Activated CD4-positive, alpha-beta memory T cell treated with anti-CD3 and anti-CD28 coated beads for 36 hours (primary cell): ENCODE measurements around the gene FBXL4. TPM values are rescaled to one million over a fixed set of nuclear protein-coding genes. Genes with fewer than 3 reads are reported as not detected.
"Not testable (repeated sequence)": the region's sequence is repeated elsewhere in the genome, so short reads cannot be mapped to it uniquely, and the experiment has no call there.

Experiments
- CTCF ChIA-PET: fragments of 350-600 bp; sonication (Branson Sonifier 250); formaldehyde crosslinking; loops from one replicate; lab custom pipeline; 2021; ENCODE audit warnings: antibody characterized with exemption, inconsistent platforms; lab: Charles Lee
- POLR2A ChIA-PET: fragments of 350-600 bp; sonication (Branson Sonifier 250); formaldehyde crosslinking; loops from one replicate; lab custom pipeline; 2021; ENCODE audit warnings: antibody characterized with exemption; lab: Charles Lee
- DNase-seq: peaks from one replicate; pipeline ENCODE4 v3.0.0-alpha.2; 2020
- H3K27ac Mint-ChIP-seq: one replicate; pipeline ENCODE4 v1.8.0; 2021; ENCODE audit warnings: mixed read lengths
- H3K27me3 Mint-ChIP-seq: one replicate; pipeline ENCODE4 v1.8.0; 2021; ENCODE audit warnings: mixed read lengths
- H3K36me3 Mint-ChIP-seq: one replicate; pipeline ENCODE4 v1.8.0; 2021; ENCODE audit warnings: mixed read lengths
- H3K4me1 Mint-ChIP-seq: one replicate; pipeline ENCODE4 v1.8.0; 2021; ENCODE audit warnings: low read depth, mixed read lengths
- H3K4me3 Mint-ChIP-seq: one replicate; pipeline ENCODE4 v1.8.0; 2021; ENCODE audit warnings: mild to moderate bottlenecking, mixed read lengths
- H3K9me3 Mint-ChIP-seq: one replicate; pipeline ENCODE4 v1.8.0; 2021; ENCODE audit warnings: mixed read lengths
- intact Hi-C: fragments of 100-400 bp; cut with micrococcal nuclease; formaldehyde crosslinking; loops from one replicate; pipeline ENCODE4 v1.15.1; 2023
- total RNA-seq, 2 experiments: library from RNA; stranded (reverse); gene quantifications; one replicate each; pipeline ENCODE4 v1.2.3, GENCODE V29; 2021

The FBXL4 gene
- total RNA-seq, 2 experiments from 2014 or later, result 13.8 TPM

GRCh38 chr6:98909236-98909635, 38.5 kb downstream of the FBXL4 start:
- peaks cover 71% of the 10 kb centered on the region for H3K36me3 Mint-ChIP-seq
- H3K9me3 Mint-ChIP-seq, result peaks cover 26% of the 10 kb centered on the region
- no peak for DNase-seq
- H3K4me1 Mint-ChIP-seq, result no peaks in the 10 kb centered on the region
- no peak overlapping the region for H3K4me3 Mint-ChIP-seq
- POLR2A ChIA-PET, result no interaction called here
- intact Hi-C loops, result no loop called here
- CTCF ChIA-PET, result interaction anchor here (0.6 kb wide), 1 partner anchor 15 kb away, joined by 3 read pairs; no protein-coding TSS in a partner anchor
- H3K27me3 Mint-ChIP-seq, result no peaks in the 10 kb centered on the region
- no peak overlapping the region for H3K27ac Mint-ChIP-seq

- not testable (repeated sequence) for H3K27ac Mint-ChIP-seq
- peaks cover 65% of the 10 kb centered on the region for H3K36me3 Mint-ChIP-seq
These were observed 41.4 kb downstream of the FBXL4 start for GRCh38 chr6:98906342-98906741.

GRCh38 chr6:98905759-98906158, 42.0 kb downstream of the FBXL4 start:
- no peak overlapping the region for H3K4me3 Mint-ChIP-seq
- peaks cover 9% of the 10 kb centered on the region for H3K9me3 Mint-ChIP-seq
- no peak overlapping the region for H3K27ac Mint-ChIP-seq
- CTCF ChIA-PET, result no interaction called here
- intact Hi-C loops, result no loop called here
- POLR2A ChIA-PET, result no interaction called here
- no peak for DNase-seq
- H3K36me3 Mint-ChIP-seq, result peaks cover 69% of the 10 kb centered on the region
- no peaks in the 10 kb centered on the region for H3K4me1 Mint-ChIP-seq
- H3K27me3 Mint-ChIP-seq, result no peaks in the 10 kb centered on the region

More at GRCh38 chr6:98906342-98906741, 41.4 kb downstream of the FBXL4 start:
- H3K27me3 Mint-ChIP-seq, H3K4me3 Mint-ChIP-seq, CTCF ChIA-PET, POLR2A ChIA-PET, intact Hi-C loops, DNase-seq, H3K9me3 Mint-ChIP-seq, H3K4me1 Mint-ChIP-seq: not testable (repeated sequence)

GRCh38 chr6:98904096-98904495, 43.6 kb downstream of the FBXL4 start:
- no peak overlapping the region for H3K27ac Mint-ChIP-seq

GRCh38 chr6:98900706-98901105, 47.0 kb downstream of the FBXL4 start:
- intact Hi-C loops, result no loop called here
- H3K4me1 Mint-ChIP-seq, result no peaks in the 10 kb centered on the region
- H3K27ac Mint-ChIP-seq, result no peak overlapping the region
- no peak for DNase-seq
- H3K9me3 Mint-ChIP-seq, result peaks cover 2% of the 10 kb centered on the region
- ChIA-PET CTCF (no interaction called here), POLR2A (no interaction called here)
- no peaks in the 10 kb centered on the region for H3K27me3 Mint-ChIP-seq
- H3K36me3 Mint-ChIP-seq, result peaks cover 65% of the 10 kb centered on the region
- no peak overlapping the region for H3K4me3 Mint-ChIP-seq

More at GRCh38 chr6:98904096-98904495, 43.6 kb downstream of the FBXL4 start:
- Mint-ChIP-seq H3K36me3 (peaks cover 68% of the 10 kb centered on the region), H3K27me3 (no peaks in the 10 kb centered on the region), H3K4me1 (no peaks in the 10 kb centered on the region), H3K4me3 (no peak overlapping the region), H3K9me3 (peaks cover 9% of the 10 kb centered on the region)
- ChIA-PET POLR2A (interaction anchor here (0.6 kb wide), 1 partner anchor 1229 kb away, joined by 5 read pairs; no protein-coding TSS in a partner anchor), CTCF (no interaction called here)
- intact Hi-C loops, result no loop called here
- DNase-seq, result no peak

- H3K27me3 Mint-ChIP-seq, result no peaks in the 10 kb centered on the region
- no peak overlapping the region for H3K27ac Mint-ChIP-seq
- H3K9me3 Mint-ChIP-seq, result peaks cover 2% of the 10 kb centered on the region
- intact Hi-C loops, result no loop called here
- ChIA-PET CTCF (no interaction called here), POLR2A (no interaction called here)
- no peak overlapping the region for H3K4me3 Mint-ChIP-seq
- DNase-seq, result no peak
- H3K36me3 Mint-ChIP-seq, result peaks cover 46% of the 10 kb centered on the region
- no peaks in the 10 kb centered on the region for H3K4me1 Mint-ChIP-seq
These were observed 52.9 kb downstream of the FBXL4 start for GRCh38 chr6:98894810-98895209.

GRCh38 chr6:98887650-98888049, 60.1 kb downstream of the FBXL4 start:
- Mint-ChIP-seq H3K4me3 (no peak overlapping the region), H3K27ac (no peak overlapping the region), H3K9me3 (no peaks in the 10 kb centered on the region), H3K36me3 (peaks cover 32% of the 10 kb centered on the region), H3K4me1 (no peaks in the 10 kb centered on the region), H3K27me3 (no peaks in the 10 kb centered on the region)
- no peak for DNase-seq
- ChIA-PET POLR2A (no interaction called here), CTCF (no interaction called here)
- intact Hi-C loops, result no loop called here

GRCh38 chr6:98885330-98885729, 62.4 kb downstream of the FBXL4 start:
- Mint-ChIP-seq H3K27ac (no peak overlapping the region), H3K4me3 (no peak overlapping the region), H3K36me3 (peaks cover 29% of the 10 kb centered on the region), H3K27me3 (no peaks in the 10 kb centered on the region), H3K9me3 (no peaks in the 10 kb centered on the region), H3K4me1 (peaks cover 6% of the 10 kb centered on the region)
- no peak for DNase-seq
- intact Hi-C loops, result no loop called here
- ChIA-PET CTCF (no interaction called here), POLR2A (no interaction called here)

- CTCF ChIA-PET, result no interaction called here
- H3K36me3 Mint-ChIP-seq, result peaks cover 20% of the 10 kb centered on the region
- no peaks in the 10 kb centered on the region for H3K9me3 Mint-ChIP-seq
- peaks cover 8% of the 10 kb centered on the region for H3K4me1 Mint-ChIP-seq
- H3K27me3 Mint-ChIP-seq, result no peaks in the 10 kb centered on the region
- DNase-seq, result no peak
- H3K4me3 Mint-ChIP-seq, result no peak overlapping the region
- POLR2A ChIA-PET, result no interaction called here
- intact Hi-C loops, result no loop called here
- H3K27ac Mint-ChIP-seq, result no peak overlapping the region
These were observed 67.3 kb downstream of the FBXL4 start for GRCh38 chr6:98880486-98880885.

- POLR2A ChIA-PET, result no interaction called here
- intact Hi-C loops, result no loop called here
- H3K36me3 Mint-ChIP-seq, result peaks cover 23% of the 10 kb centered on the region
These were observed 70.5 kb downstream of the FBXL4 start for GRCh38 chr6:98877250-98877649.

GRCh38 chr6:98875375-98875774, 72.4 kb downstream of the FBXL4 start:
- peaks cover 24% of the 10 kb centered on the region for H3K36me3 Mint-ChIP-seq
- no peak overlapping the region for H3K27ac Mint-ChIP-seq
- no peaks in the 10 kb centered on the region for H3K27me3 Mint-ChIP-seq
- peaks cover 2% of the 10 kb centered on the region for H3K4me1 Mint-ChIP-seq
- DNase-seq, result no peak
- no peak overlapping the region for H3K4me3 Mint-ChIP-seq
- ChIA-PET CTCF (no interaction called here), POLR2A (no interaction called here)
- no peaks in the 10 kb centered on the region for H3K9me3 Mint-ChIP-seq
- intact Hi-C loops, result no loop called here

More at GRCh38 chr6:98877250-98877649, 70.5 kb downstream of the FBXL4 start:
- no peak overlapping the region for H3K4me3 Mint-ChIP-seq
- H3K9me3 Mint-ChIP-seq, result no peaks in the 10 kb centered on the region
- H3K27ac Mint-ChIP-seq, result no peak overlapping the region
- DNase-seq, result no peak
- CTCF ChIA-PET, result no interaction called here
- H3K4me1 Mint-ChIP-seq, result peaks cover 8% of the 10 kb centered on the region
- no peaks in the 10 kb centered on the region for H3K27me3 Mint-ChIP-seq

GRCh38 chr6:98871821-98872220, 75.9 kb downstream of the FBXL4 start:
- ChIA-PET CTCF (no interaction called here), POLR2A (no interaction called here)
- peaks cover 32% of the 10 kb centered on the region for H3K36me3 Mint-ChIP-seq

GRCh38 chr6:98871057-98871456, 76.7 kb downstream of the FBXL4 start:
- intact Hi-C loops, result no loop called here
- no peak for DNase-seq
- Mint-ChIP-seq H3K4me1 (no peaks in the 10 kb centered on the region), H3K27ac (no peak overlapping the region), H3K27me3 (no peaks in the 10 kb centered on the region), H3K36me3 (peaks cover 35% of the 10 kb centered on the region), H3K9me3 (no peaks in the 10 kb centered on the region), H3K4me3 (no peak overlapping the region)
- ChIA-PET CTCF (no interaction called here), POLR2A (no interaction called here)

More at GRCh38 chr6:98871821-98872220, 75.9 kb downstream of the FBXL4 start:
- DNase-seq, result no peak
- H3K4me3 Mint-ChIP-seq, result no peak overlapping the region
- H3K27me3 Mint-ChIP-seq, result no peaks in the 10 kb centered on the region
- no peaks in the 10 kb centered on the region for H3K9me3 Mint-ChIP-seq
- intact Hi-C loops, result no loop called here
- H3K27ac Mint-ChIP-seq, result no peak overlapping the region
- H3K4me1 Mint-ChIP-seq, result no peaks in the 10 kb centered on the region
